NCI-H2171 treated with DMSO at 0.1 percent for 48 hours (cell line): Measurements from ENCODE around the gene VTI1A.
"Not testable (repeated sequence)": the region's sequence is repeated elsewhere in the genome, so short reads cannot be mapped to it uniquely, and the experiment has no call there.

Source experiments
- DNase-seq: peaks from one replicate; lab custom pipeline; 2025; lab: John Stamatoyannopoulos, UW

VTI1A gene

DNA sequence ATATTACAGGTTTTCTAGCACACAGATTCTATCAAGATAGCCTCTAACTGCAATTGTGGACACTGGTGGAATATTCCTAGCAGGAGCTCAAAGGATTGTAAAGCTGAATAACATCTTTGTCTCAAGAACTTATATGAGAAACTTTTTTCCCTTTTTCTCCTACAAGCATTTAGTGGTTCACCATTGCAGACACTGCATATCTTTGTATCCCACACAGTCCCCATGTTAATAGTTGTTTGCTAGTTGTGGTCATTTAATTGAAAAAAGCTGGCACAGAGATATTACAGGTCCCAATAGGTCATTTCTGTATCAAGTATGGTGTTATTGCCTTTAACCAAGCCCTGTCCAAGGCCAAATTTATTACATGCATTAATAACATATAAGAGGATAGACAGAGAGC lies 276.9 kb downstream of the VTI1A start:
- DNase-seq: no peak

DNA sequence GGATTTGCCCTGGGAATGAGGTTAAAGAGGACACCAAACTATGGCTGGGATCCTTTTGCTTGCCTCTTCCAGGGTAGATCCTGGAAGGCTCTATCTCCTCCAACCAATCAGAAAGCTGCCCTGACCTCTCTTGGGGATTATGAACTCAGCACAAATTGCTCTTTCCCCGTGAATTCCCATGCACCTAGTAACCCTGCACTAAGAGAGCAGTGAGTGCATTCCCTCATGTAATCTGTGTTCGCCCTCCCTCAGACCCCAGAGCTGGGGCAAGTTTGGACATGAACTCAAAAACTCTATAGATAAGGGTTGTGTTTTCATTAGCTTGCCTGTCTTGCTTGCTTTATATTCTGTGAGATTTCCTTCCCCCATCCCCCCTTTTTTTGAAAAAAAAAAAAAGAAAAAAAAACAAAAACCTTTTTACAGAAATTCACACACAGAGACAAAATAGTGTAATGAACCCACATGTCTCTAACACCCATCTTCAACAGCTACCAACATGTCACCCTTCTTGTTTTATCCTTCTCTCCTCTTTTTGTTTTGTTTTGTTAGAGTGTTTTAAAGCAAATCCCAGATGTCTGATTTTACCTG lies 277.5 kb downstream of the VTI1A start:
- DNase-seq: peak; percentile 91

GRCh38 chr10:112728118-112728883 lies 281.3 kb downstream of the VTI1A start:
- DNase-seq: no peak

GRCh38 chr10:112728997-112729396 lies 282.0 kb downstream of the VTI1A start:
- no peak for DNase-seq

DNA sequence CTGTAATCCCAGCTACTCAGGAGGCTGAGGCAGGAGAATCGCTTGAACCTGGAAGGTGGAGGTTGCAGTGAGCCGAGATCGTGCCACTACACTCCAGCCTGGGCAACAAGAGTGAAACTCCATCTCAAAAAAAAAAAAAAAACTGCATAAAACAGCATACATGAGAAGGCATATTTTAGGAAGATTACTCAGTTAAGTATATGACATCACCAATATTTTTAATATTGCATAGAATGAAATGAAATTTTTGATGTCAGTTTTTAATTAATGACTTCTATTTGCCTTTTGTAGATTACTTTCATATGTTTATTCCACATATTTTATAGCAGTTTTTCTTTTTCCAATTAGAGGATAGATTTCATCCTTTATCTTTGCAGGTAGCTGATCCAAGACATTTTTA lies 284.4 kb downstream of the VTI1A start:
- not testable (repeated sequence) for DNase-seq

DNA sequence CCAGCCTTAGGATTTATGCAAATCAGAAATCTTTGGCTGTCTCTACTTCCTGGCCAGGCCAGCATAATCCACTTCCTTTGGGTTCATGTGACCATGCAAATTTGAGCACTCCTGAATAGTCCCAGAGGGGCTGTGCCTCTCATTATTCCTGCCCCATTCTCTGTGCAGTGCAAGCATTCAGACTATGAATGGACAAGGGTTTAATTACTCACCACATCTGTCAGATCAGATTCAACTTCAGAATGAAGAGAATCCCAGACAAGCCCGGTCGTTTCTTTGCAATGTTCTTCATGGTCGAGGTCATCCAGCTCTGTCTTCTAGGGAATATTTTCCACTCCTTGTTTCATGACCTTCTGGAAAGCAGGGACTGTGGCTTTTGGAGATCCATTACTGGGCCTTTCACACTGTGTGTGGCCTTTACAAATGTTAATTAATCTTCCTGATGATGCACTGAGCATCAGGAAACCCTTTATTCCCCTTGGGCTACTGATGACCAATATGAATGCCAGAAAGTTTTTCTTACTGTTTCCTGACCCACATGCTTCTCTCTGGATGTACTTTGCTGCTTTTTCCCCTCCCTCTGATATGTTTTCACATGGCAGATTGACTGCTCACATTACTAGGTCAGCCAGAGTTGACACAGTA lies 285.4 kb downstream of the VTI1A start:
- peak; percentile 13 for DNase-seq

- no peak for DNase-seq
Observed at GRCh38 chr10:112735041-112735695, 288.2 kb downstream of the VTI1A start.

DNA sequence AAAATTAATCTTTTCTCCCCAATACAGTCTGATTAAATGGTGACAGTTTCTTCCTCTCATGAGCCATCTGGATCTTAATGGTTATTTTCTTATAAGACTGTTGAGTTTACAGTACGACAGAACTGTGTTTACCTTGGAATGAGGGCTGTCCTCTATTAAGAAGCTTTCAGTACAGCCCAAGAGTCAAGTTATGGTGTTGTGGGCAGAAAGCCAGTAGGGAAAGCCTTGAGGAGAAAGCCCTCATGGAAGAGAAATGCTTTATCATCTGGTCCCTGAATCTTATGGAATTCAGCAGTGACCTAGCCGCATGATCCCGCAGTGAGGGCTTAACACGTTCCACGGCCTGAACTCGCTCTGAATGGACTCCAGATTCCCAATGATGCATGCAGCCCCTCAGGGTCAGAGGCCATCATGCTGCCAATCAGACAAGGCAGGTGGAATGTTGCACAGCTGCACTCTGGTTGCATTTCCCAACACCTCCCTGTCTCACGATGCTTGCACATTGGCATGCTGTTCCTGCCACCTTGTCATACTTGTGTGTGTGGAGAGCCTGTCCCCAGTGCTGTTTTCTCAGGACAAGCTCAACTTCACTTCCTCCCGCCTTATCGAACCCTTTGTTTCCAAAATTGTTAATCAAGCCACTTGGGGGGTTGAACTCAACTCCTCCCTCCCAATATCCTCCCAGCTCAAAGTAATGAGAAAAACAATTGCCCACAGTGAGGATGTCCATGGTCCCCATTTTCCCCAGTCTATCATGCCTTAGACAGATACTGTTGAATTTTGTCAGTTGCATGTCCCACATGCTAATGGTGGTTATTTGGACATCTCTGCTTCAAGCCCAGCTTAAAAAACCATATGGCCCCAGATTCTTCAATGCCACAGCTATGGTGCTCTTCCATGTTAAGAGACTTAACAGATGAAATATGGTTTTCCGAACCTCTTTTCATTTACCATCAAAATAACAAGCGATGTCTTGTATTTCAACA lies 291.9 kb downstream of the VTI1A start:
- DNase-seq: no peak

- no peak for DNase-seq
Observed at GRCh38 chr10:112739592-112740353, 292.8 kb downstream of the VTI1A start.

DNA sequence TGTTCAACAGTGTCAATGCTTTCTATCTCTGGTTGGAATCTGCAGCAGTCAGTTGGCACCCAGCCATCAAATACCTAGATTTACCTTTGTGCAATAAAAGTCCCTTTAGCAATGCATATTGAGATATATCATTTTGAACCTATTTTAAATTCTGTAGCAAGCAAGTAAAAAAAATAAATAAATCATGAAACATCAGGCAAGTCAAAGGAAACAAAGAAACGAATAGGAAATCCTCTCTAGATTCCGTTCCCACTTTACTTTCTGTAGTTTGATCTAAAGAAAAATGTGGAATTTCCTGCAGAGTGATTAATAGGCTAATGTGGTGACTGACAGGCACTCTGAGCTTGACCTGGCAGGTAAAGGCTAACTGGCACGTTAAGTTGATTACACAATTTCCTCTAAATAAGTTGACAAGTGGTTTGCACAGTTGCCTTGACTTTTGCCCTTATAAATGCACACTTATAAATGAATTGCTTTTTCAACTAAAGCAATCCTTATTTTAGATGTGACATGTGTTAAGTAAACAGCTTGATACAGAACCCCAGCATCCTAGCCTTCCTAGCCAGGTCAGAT lies 294.9 kb downstream of the VTI1A start:
- DNase-seq: no peak

GRCh38 chr10:112744181-112745096 lies 297.4 kb downstream of the VTI1A start:
- peak; percentile 3 for DNase-seq

- no peak for DNase-seq
Observed at GRCh38 chr10:112746329-112746728, 299.3 kb downstream of the VTI1A start.

- DNase-seq: no peak
Observed at GRCh38 chr10:112750427-112751167, 303.6 kb downstream of the VTI1A start.

DNA sequence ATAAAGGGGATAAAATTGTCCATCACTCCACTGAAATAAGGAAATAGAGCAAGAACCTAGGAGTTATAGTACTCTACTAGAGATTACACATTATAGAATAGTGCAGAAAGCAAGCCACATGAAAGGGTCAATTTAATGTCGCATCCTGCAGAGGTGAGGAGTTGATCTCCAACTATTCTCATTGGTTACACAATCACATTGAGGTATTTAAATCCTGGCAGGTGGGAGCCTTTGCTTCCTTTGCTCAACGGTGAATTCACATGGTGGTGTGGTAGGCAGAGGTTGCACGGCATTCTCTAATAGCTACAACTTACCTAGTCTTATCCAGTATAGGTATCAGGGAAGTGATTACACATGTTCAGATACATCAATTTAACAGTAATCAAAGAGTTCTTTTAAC lies 304.6 kb downstream of the VTI1A start:
- DNase-seq: no peak

GRCh38 chr10:112752288-112752687 lies 305.3 kb downstream of the VTI1A start:
- DNase-seq: no peak

DNA sequence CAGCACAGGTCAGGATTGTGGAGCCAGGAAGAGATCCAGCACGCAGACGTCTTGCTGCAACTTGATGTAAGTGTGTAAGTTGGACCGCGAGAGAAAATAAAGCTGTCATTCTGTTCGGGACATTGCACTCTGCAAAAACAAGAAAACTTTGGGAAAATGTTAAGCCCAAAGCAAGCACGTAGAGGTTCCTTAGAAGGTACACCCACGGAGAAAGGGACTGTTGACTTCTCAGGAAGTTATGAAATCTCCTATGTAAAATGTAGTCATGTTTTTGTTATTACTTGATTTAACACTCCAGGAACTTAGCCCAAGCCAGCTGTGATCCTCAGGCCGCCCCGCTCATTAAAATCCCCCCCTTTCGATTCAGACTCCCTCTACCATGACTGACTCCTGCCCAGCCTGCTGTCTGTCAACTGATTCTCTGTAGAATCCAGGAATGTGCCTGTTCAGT lies 307.0 kb downstream of the VTI1A start:
- no peak for DNase-seq

DNA sequence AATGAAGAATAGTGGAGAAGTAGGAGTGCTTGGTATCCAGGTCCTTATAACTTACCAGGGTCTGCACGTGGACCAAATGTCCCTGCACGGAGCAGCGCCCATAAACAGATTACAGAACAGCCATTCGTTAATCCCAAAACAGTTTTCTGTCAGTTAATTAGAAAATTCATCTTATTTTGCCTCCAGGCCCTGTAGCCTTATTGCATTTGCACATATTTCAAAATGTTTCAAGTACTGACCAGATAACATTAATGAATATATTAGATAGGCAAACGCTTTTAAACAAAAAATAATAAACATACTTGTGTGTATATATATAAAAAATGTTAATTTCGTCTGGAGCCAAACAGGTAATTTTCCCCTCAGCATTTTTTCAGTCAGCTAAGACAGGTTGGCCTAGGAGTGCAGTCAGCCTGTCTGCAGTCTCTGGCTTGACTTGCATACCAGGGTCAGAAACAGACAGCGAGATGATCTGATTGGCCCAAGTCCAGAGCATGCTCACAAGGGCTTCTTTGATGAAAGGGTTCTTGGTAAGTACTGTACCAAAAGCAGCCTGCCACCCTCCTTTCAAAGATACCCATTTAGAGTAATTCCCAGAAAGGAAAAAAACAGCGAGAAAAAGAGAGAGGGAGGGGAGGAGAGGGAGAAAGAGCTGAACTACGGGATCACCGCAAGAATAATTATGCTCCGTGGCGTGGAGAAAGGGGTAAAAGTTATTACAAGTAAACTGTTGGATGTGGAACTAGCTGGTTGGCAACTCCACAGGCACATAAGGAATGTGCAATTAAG lies 308.6 kb downstream of the VTI1A start:
- no peak for DNase-seq

GRCh38 chr10:112756235-112756527 lies 309.2 kb downstream of the VTI1A start:
- DNase-seq: no peak
